ENCODE results near the gene CSF1R.

CSF1R gene

GRCh38 chr5:150022681-150023080 lies 63.7 kb downstream of the CSF1R start:
- no peak for DNase-seq

- peak; percentile 87 for DNase-seq
Observed at GRCh38 chr5:150022158-150022531, 64.2 kb downstream of the CSF1R start.

GRCh38 chr5:150021491-150022157 lies 64.7 kb downstream of the CSF1R start:
- DNase-seq = peak; percentile 39

- DNase-seq = no peak
Observed at GRCh38 chr5:150020249-150020648, 66.1 kb downstream of the CSF1R start.

- peak; percentile 37 for DNase-seq
Observed at GRCh38 chr5:150017226-150018005, 68.9 kb downstream of the CSF1R start.

- no peak for DNase-seq
Observed at GRCh38 chr5:150016537-150016936, 69.8 kb downstream of the CSF1R start.

- DNase-seq = no peak
Observed at GRCh38 chr5:150015415-150015814, 70.9 kb downstream of the CSF1R start.

- no peak for DNase-seq
Observed at GRCh38 chr5:150014456-150014855, 71.9 kb downstream of the CSF1R start.

- no peak for DNase-seq
Observed at GRCh38 chr5:150013931-150014330, 72.4 kb downstream of the CSF1R start.

GRCh38 chr5:150009671-150010387 lies 76.5 kb downstream of the CSF1R start:
- DNase-seq = no peak

GRCh38 chr5:150007050-150007449 lies 79.3 kb downstream of the CSF1R start:
- DNase-seq = no peak

- DNase-seq = no peak
Observed at GRCh38 chr5:150006318-150006717, 80.0 kb downstream of the CSF1R start.
